Testis (tissue), 2 donors: ENCODE results near the gene HSF2BP.
"Not testable (repeated sequence)": the region's sequence is repeated elsewhere in the genome, so short reads cannot be mapped to it uniquely, and the experiment has no call there.

Source experiments
- CTCF ChIP-seq, 3 experiments: fragments of 450-650 bp in 2 of 3; fragments of 200-600 bp in 1 of 3; sonication (generic) in 1 of 3; IDR thresholded peaks; one replicate each; pipeline ENCODE4 v1.5.1; 2016 to 2019; ENCODE audit warnings: antibody characterized with exemption in 3 of 3, mild to moderate bottlenecking in 2 of 3, moderate library complexity in 1 of 3
- POLR2A ChIP-seq: fragments of 450-650 bp; IDR thresholded peaks from one replicate; pipeline ENCODE4 v1.6.1; 2017; ENCODE audit warnings: antibody characterized with exemption, mild to moderate bottlenecking, moderate library complexity

- TF ChIP-seq POLR2A; CTCF (IDR thresholded peaks at IDR 0.05): not testable (repeated sequence)
Measured at GRCh38 chr21:43517701-43518100, 141.6 kb downstream of the HSF2BP start.
